DND-41 (cell line): Measurements from ENCODE around the gene THUMPD3.

Experiments used
- CTCF ChIP-seq: IDR thresholded peaks from 2 replicates; pipeline ENCODE4 v1.5.1; 2012; ENCODE audit warnings: borderline replicate concordance, low read length, moderate library complexity, mild to moderate bottlenecking; ENCODE audit not compliant: poor library complexity, severe bottlenecking; ENCODE audit errors: extremely low read depth
- EZH2 ChIP-seq: IDR thresholded peaks from 3 replicates; pipeline ENCODE4 v1.6.1; 2012; ENCODE audit warnings: borderline replicate concordance, low read depth, mild to moderate bottlenecking, moderate library complexity, low read length, inconsistent platforms; ENCODE audit not compliant: severe bottlenecking

- TF ChIP-seq CTCF = no peak
- TF ChIP-seq EZH2 = no peak
Observed at GRCh38 chr3:9403463-9403862, 40.6 kb downstream of the THUMPD3 start.
